PFSK-1 (cell line): ENCODE data around the gene RNMT.

Source experiments
- FOXP2 ChIP-seq: optimal IDR thresholded peaks from 2 replicates; pipeline ENCODE3; 2011; ENCODE audit warnings: borderline replicate concordance, control low read depth, inconsistent platforms; ENCODE audit not compliant: insufficient read depth; ENCODE audit errors: extremely low read length, extremely low read depth
- POLR2AphosphoS5 ChIP-seq: IDR thresholded peaks from 2 replicates; pipeline ENCODE4 v1.6.1; 2012; ENCODE audit warnings: low read depth, mild to moderate bottlenecking, control low read depth, low read length, moderate library complexity
- REST ChIP-seq, 2 experiments: IDR thresholded peaks; 2 replicates each; pipeline versions ENCODE4 v1.6.1 to v1.8.0; 2011 to 2012; ENCODE audit warnings: low read depth in 2 of 2, low read length in 2 of 2, control low read depth in 1 of 2, inconsistent platforms in 1 of 2, mild to moderate bottlenecking in 1 of 2, moderate library complexity in 1 of 2; ENCODE audit not compliant: insufficient read depth in 1 of 2
- SIN3A ChIP-seq: IDR thresholded peaks from 2 replicates; pipeline ENCODE4 v1.6.1; 2012; ENCODE audit warnings: mild to moderate bottlenecking, low read length, moderate library complexity, borderline replicate concordance; ENCODE audit not compliant: insufficient read depth
- TAF1 ChIP-seq: IDR thresholded peaks from 2 replicates; pipeline ENCODE4 v1.6.1; 2012; ENCODE audit warnings: low read length, control low read depth, borderline replicate concordance; ENCODE audit not compliant: insufficient read depth

- TF ChIP-seq REST (IDR thresholded peaks at IDR 0.05; ENCODE audit: insufficient read depth in 1 of 2, low read depth in 2 of 2, low read length in 2 of 2) (no peak), TAF1 (no peak), SIN3A (no peak), POLR2AphosphoS5 (no peak), FOXP2 (no peak)
Measured at GRCh38 chr18:13730481-13730880, 4.0 kb downstream of the RNMT start.
